Measurements from ENCODE around the gene CDC25A.
"Not testable (repeated sequence)": the region's sequence is repeated elsewhere in the genome, so short reads cannot be mapped to it uniquely, and the experiment has no call there.

Gene CDC25A

DNA sequence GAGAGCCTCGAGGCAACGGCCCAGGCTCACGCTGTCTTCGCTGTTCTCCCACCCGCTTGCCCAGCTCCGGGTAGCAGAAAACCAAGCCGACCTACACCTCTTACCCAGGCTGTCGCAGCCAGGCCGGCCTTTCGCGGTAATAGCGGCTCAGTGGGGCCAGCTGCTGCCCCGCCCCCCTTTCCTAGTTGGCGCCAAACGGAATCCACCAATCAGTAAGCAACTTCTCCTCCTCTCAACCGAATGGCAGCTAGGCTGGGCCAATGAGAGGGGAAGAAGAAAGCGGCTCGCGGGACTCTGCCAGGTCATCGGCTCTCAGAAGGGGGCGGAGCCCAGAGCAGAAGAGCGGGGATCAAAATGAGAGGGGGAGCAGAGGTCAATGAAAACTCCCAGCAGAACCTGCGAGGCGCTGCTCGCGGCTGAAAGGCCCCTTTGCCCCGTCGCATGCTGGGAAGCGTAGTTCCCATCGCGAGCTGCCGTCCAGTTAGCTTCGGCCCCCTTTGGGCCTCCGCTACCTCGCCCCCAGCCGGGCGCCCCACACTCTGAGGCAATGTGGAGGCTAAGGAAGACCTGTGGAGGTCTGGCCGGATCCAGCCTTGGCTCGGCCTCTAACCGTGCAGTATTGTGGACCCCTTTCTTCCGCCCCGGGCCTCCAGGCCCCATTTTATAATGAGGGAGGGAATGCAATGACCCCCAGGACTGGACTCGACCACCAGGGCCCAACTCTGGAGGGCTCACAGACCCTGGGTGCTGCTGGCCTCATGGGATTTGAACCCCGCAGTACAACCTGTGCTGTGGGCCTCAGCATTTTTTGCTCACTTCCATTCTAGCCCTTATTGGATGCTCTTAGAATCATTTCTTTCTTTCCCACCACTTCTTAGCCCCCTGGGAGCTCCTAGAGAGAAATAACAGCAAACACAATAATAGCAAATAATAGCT, at the start of gene CDC25A:
CDC25A (minus strand) TSS at position 152 of the 936 bp plus-strand sequence. CDS start 470 bp downstream, outside the sequence.
- DNase-seq = peak; percentile 90

DNA sequence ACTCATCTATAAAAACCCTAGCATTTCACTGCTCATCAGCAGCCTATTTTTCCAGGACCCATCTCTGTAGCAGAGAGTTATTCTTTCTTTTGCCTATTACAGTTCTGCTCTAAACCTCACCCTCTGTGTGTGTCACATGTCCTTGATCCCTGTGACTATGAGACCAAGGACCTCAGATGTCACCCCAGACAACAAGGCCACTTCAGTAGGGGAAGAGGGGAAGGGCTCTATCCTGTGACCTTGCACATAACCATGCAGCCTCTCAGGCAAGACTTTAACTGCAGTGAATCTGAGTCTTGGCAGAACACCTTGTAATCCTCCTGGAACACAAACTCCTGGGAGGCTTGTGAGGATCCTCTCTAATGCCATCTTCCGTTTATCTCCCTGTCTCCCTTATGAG, 48.3 kb upstream of the CDC25A start:
- DNase-seq = no peak

DNA sequence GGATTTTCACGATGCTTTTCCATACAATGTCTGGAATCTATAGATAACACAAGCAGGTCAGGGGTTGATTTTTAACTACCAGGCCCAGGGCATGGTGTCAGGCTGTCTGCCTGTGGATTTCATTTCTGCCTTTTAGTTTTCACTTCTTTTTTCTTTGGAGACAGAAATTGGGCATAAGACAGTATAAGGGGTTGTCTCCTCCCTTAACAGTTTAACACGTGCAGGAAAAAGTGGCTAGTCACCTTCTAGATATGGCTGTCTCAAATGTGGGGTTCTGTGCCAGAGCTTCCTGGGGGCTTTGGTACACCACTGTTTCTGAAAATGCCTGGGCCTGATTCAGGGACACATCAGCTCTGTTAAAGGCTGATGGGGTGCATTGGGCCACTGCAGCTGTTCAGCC, 45.3 kb upstream of the CDC25A start:
- DNase-seq = no peak

DNA sequence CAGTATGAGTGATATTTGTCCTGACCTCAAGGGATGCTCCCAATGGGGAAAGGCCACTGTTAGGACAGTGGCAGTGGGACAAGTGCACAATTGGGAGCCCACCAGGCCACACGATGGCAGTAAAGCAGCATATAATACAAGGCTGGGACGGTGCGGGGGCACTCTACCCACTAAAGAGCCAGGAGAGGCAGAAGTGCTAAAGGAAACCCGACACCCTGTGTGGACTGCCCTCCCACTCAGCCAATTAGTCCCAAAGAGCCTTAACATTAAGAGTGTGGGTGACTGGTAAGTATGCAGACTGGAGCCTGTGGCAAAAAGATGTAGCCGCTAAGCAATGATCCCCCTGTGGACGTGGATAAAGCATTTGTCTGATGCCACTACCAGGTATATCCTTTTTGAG, 44.5 kb upstream of the CDC25A start:
- peak; percentile 64 for DNase-seq

DNA sequence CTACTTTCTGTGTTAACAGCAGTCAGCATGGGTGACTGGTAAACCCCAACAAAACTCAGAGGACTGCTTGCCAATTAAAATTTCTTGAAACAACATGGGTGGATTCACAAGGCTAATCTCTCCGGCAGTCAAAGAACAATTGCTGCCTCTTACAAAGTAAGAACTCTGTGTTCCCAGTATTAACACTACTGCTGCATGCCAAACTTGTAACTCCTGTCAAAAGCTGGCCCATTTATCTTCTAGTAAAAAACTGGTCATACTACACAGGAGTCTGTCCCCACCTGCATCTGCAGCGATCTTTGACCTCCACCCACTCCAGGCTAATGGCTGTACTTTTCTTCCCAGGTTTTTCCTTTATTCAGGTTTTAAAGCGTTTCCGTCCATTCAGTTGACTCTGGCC, 44.0 kb upstream of the CDC25A start:
- DNase-seq = no peak

DNA sequence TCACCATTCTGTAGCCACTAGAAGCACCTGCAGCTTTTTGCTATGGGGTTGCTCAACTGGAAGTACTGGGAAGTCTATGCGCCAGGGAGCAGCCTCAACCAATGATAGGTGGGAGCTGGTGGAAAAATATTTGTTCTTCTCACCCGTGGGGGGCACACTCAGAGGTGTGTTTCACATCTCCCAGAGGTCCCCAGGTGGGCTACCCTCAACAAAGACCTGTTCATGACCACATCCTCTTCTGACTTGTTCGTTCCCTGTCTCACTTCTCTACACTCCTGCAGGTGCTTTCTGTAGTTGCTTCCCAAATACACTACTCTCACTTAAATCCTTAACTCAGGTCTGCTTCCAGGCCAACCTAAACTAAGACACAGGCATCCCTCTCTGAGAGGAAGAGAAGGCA, 38.7 kb upstream of the CDC25A start:
- DNase-seq = no peak

DNA sequence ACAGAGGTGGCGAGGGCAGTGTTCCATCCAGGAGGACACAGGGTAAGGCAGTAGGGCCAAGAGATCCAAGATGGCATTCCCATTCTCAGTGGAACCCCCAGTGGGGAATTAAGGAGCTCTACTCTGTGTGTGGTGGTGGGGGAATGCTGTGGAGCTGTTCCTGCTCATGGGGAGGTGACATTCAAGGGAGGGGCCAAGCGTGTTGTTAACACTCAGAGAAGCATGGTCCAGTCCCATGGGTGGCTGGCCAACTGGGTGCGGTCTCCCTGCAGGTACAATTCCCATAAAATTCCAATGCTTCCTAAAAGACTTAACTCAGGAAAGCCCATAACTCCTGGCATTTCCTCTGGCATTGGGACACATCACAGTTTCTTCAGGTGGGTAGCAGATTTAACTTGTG, 37.4 kb upstream of the CDC25A start:
- no peak for DNase-seq

DNA sequence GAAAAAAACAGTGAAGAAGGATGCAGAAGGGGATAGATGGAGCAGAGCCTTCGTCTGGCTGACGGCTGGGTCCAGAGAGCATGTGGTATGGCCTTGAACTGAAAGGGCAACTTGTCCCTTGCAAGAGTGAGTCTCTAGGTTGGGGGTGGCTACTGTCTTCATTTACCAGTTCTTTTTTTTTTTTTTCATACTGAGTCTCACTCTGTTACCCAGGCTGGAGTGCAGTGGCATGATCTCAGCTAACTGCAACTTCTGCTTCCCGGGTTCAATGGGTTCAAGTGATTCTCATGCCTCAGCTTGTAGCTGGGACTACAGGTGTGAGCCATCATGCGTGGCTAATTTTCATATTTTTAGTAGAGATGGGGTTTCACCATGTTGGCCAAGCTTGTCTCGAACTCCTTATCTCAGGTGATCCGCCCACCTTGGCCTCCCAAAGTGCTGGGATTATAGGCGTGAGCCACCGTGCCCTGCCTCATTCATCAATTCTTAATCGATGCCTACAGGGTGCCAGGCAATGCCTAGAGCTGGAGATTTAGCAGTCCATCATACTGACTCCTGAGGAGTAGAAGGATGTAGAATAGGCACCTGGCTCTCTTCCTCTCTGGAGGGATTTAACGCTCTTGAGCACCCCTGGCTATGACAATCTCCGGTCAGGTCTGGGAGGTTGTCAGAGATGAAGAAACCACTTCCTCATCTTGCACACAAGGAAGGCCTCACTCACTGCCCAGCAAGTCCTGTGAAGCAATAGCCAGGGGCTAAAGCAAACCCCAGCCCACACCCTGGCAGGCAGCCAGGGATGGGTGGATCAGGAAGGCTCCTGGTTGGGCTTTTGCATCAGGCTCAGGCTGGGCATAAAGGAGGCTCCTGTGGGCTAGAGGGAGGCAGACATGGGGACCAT, 34.6 kb upstream of the CDC25A start, which contains the start of gene CAMP:
CAMP (plus strand) TSS at position 880 of the 898 bp plus-strand sequence; CDS start at position 897, 17 bp downstream.
- DNase-seq = no peak

DNA sequence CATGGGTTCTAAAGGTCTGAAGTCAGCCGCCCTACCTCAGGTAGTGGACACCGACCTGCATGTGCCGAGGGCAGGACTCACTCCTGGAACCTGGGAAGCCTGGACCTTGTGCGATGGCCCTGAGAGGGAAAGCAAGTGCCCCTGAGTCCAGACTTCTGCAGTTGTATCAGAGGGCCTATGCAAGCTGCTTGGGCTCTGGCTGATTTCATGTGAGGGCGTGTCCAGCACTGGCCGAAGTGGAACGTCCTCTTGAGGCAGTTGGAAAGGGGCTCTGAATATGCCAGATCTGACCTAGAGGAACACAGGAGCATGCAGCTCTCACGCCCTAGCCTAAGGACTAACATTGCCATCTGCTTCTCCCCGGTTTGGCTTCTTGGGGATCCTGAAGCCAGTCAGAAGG, 32.5 kb upstream of the CDC25A start:
- DNase-seq = no peak

DNA sequence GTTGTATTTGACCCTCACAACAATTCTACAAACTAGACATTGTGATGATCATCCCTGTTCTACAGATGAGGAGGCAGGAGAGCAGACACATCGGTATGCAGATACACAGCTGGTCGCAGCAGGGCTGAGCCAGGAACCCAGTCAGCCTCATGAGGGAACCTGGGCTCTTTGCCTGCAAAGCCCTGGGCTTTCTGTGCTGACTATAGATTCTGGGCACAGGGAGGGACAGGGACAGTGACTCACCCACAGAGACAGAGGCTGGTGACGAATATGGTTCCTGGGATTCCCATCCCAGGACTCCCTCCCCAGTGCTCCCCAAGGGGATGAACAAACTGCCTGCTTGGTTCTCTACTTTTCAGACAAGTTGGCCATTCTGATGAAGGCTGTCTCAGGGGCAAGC, 31.3 kb upstream of the CDC25A start:
- DNase-seq = no peak

DNA sequence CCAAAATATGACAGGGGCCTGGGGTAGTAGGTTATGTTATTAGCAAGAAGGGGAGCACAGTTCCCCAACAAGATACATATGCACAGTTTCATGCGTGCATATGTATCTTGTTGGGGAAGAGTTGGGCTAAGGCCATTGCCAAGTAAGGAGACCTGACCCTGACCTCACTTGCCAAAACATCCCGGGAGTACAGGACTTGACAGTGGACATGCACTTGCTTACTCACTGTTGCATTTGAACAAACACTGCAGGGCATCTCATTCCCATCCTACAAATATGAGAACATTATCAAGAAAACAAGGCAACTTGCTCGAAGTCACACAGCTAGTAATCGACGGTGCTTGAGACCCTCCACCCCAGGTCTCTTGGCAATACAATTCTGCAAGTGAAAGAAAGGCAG, 30.3 kb upstream of the CDC25A start:
- DNase-seq = no peak

DNA sequence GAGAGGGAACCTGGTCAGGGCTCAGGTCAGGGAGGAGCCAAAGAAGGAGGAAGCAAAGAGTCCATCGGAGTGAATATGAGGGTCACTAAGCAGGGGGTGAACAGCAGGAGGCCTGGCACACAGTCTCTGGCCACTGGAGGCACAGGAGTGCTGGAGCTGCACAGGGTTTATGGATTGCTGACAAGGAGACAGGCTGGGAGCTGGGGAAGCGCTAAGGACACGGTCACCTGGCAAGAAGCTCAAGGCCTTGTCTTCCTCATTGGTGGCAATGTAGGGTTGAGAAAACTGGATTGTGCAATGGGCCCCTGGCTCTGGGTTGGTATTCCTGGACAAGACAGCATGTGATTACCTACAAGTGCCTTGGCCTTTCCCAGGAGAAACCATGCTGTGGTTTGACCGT, 29.2 kb upstream of the CDC25A start:
- no peak for DNase-seq

DNA sequence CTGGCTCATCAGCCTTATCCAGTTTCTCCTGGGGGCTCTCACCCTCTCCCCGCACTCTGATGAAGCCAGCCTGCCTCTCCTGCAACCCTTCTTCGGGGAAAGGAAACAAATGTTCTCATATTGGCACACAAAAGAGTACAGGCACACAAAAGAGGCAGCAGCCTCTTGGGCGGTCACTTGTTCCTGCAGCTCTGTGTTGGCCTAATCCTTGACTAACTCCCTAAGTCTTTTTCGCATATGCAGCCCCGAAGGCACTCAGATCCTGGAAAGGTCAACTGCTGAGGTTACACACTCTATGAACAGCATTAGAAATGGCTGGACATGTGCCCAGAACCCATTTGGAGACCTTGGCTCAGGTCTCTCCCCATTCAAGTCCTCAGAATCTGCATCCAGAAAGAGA, 27.7 kb upstream of the CDC25A start:
- DNase-seq = no peak

DNA sequence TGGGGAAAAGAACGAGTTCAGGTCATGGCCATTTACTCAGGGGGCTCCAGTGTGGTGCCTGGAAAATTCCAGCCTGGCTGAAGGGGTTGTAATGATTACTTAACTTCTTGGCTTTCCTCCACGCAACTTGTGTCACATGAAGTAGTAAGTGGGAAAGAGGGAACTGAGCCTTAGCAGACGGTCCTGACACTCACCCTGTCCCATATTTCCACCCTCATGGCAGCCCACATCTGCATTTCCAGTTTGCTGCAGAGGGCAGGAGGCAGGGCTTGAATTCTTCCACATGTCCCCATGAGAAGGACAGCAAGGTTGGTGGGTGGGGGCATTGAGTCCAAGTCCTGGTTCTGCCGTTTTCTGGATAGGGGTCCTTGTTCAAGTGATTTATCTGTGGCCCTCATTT, 27.2 kb upstream of the CDC25A start:
- DNase-seq = no peak

DNA sequence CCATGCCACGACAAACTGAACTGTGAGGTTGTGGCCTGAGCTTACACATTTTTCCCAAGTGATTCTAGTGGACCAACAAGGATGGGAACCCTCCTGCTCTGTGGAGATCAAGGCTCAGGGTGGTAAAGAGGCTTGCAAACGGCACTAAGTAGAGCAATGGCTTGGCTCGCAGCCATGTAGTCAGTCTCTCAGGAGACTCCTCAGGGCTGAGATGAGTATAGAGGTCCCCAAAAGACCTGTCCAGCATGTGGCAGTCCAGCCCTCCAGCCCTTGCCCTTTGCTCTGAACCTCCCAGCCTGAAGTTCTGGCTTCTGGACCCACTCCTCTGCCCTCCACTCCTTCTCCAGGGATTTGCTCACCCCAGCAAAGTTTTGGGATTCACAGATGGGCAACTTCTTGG, 26.8 kb upstream of the CDC25A start:
- DNase-seq = no peak

DNA sequence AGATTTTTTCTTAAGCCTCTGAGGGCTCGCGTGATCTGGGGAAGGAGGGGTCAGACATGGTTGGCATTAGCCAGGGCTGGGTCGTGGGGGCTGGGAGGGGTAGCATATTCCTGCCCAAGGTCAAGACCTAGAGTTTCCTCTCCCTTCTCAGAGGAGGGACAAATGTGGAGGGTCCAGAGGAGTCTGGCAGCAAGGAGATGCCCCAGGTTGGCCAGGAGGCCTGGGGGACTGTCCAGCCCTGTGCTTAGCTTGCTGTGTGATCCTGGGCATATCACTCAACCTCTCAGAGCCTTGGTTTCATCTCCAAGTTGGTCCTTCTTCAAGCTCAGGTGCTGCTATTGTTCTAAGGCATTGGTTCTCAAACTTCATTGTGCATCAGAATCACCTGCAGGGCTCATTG, 26.0 kb upstream of the CDC25A start:
- DNase-seq = no peak

DNA sequence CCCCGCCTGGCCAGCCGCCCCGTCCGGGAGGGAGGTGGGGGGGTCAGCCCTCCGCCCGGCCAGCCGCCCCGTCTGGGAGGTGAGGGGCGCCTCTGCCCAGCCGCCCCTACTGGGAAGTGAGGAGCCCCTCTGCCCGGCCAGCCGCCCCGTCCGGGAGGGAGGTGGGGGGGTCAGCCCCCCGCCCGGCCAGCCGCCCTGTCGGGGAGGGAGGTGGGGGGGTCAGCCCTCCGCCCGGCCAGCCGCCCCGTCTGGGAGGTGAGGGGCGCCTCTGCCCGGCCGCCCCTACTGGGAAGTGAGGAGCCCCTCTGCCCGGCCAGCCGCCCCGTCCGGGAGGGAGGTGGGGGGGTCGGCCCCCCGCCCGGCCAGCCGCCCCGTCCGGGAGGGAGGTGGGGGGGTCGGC, 23.6 kb upstream of the CDC25A start:
- DNase-seq = not testable (repeated sequence)

DNA sequence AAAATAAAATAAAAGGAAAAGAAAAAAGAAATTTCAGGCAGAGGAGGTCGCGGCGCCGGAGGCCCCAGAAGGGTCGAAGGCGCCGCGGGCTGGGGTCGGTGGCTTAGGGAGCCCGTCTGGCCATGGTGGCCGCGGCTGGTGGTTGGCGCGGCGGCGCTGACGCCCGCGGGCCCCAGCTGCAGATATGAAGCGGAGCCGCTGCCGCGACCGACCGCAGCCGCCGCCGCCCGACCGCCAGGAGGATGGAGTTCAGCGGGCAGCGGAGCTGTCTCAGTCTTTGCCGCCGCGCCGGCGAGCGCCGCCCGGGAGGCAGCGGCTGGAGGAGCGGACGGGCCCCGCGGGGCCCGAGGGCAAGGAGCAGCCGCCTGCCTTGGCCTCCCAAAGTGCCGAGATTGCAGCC, 22.3 kb upstream of the CDC25A start:
- DNase-seq = not testable (repeated sequence)

DNA sequence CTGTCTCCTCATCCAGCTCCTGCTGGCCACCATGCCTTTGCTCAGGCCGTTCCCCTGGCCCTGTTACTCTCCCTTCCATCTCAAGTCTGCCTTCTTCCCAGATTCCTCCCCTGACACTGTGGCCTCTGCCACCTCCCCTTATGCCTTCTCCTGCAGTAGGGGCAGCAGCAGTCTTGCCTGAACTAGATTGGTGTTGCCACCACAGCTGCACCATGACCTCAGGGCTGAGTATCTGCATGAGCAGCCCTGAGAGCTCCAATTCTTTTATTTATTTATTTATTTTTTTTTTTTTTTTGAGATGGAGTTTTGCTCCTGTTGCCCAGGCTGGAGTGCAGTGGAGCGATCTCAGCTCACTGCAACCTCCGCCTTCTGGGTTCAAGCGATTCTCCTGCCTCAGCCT, 21.2 kb upstream of the CDC25A start:
- DNase-seq = no peak

DNA sequence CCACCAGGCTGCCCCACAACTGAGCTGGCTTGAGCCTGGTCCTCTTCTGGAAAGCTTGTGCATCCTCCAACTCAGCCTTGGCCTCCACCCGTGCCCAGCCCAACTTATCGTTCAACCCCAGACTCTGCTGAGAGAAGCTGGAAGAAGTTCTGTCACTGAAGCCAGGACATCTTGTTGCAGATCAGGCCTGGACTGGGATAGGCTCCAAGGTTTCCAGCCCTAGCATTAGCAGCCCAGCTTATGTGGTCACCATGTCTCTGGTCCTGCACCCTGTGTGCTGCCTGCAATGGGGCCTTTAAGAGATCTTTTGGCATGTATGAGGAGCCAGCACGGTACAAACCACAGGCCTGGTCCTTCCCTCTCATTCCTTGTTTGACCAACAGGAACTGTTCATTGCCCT, 19.9 kb upstream of the CDC25A start:
- no peak for DNase-seq

DNA sequence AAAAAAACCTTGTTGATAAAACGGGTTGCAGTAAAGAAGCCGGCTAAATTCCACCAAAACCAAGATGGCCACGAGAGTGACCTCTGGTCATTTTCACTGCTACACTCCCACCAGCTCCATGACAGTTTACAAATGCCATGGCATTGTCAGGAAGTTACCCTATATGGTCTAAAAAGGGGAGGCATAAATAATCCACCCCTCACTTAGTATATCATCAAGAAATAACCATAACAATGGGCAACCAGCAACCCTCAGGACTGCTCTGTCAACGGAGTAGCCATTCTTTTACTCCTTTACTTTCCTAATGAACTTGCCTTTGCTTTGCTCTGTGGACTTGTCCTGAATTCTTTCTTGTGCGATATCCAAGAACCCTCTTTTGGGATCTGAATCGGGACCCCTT, 14.4 kb upstream of the CDC25A start:
- DNase-seq = no peak

DNA sequence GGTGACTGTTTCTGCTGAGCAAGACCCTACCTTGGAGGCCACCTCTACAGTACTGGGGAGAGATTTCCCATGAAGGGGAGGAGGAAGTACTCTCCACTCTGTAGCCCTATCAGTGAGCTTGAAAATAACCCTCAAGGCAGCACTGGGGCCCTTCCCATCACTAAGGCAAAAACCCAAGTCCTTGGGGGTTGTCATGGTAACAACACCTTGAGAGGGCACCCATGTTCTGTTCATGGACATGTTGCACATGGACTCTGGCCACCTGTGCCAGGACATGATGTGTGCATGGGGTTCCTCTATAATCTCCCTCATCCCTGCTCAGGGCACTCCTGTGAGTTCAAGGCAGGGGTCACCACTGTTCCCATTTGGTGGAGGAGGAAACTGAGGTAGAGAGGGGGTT, 10.9 kb upstream of the CDC25A start:
- no peak for DNase-seq

DNA sequence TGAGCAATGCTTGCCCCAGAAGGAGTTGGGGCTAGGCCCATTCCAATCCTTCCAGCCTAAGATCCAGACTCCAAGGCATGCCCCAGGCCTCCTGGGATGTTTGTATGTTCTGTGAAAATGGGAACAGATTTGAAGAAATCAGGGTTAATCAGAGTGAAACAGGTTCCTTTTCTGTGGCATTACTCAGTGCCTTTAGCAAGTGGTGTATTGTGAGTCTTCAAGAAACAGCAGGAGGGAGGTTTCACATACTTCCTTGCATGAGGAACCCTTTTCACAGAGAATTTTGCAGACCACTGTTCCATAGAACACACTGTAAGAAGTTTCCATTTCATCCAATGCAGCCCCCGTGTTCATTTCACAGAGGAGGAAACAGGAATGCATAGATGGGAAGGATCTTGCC, 8.4 kb upstream of the CDC25A start:
- DNase-seq = no peak

Data from activated CD8-positive, alpha-beta memory T cell treated with anti-CD3 and anti-CD28 coated beads, Interleukin-2, amount 50 U/mL, for 4 hours (primary cell).